DMS53 treated with DMSO at 0.1 percent for 48 hours (cell line): ENCODE results near the gene ADAM15.

Experiments used
- DNase-seq: peaks from one replicate; lab custom pipeline; 2025; ENCODE audit not compliant: unreplicated experiment; lab: John Stamatoyannopoulos, UW

ADAM15 gene

GRCh38 chr1:155110381-155110780, 59.3 kb downstream of the ADAM15 start:
- no peak for DNase-seq

DNA sequence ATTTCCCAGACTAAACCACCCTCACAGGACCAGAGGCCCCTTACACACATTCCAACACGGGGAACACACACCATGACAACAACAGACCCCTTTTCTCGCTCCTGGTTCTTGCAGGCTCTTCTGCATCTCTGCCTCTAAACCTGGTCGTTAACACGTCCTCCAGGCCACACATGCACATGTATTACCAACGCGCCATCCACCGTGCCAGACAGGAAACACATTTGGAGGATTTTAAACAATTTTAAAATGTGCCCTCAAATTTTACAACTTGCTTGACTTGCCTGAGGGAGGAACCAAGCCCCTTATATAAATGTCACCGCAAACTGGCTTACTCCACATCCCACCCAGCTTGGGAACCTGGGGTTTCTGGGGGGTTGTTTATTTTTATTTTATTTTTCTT, 59.7 kb downstream of the ADAM15 start:
- DNase-seq = no peak
